ENCODE data around the gene RALY. TPM values are rescaled to one million over a fixed set of nuclear protein-coding genes. Genes with fewer than 3 reads are reported as not detected.

Gene RALY
- total RNA-seq, 1 donor from 2014 or later: 78.5 TPM

DNA sequence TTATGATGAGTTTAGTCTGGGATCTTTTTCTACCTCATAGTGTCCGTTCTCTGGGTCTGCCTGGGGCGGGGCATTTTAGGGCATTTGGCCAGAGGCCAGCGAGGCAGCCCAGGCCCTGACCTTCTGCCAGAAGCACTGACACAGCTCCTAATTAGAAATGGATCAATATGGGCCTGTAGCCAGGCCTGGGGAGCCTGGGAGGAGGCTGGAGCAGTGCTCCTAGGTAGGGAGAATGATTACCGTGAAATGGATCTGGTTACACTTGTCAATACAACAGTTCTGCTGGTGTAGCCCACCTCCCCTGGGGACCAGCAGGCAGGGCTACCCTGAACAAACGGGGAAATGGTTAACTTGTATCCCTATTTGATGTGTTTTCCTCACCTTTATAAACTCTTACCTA lies 23.0 kb downstream of the RALY start:
- H3K4me1 ChIP-seq: peaks cover 9 to 63% of the 10 kb centered on the region in 2 donors
- no peaks in the 10 kb centered on the region for H3K27me3 ChIP-seq

GRCh38 chr20:34017610-34018009 lies 23.9 kb downstream of the RALY start:
- DNase-seq (ENCODE audit: low spot score in 2 of 2): no peak
- H3K27me3 ChIP-seq: no peaks in the 10 kb centered on the region
- no peaks in the 10 kb centered on the region for H3K36me3 ChIP-seq
- no peak for TF ChIP-seq CTCF (IDR thresholded peaks at IDR 0.05)
- peaks cover 9 to 62% of the 10 kb centered on the region in 2 donors for H3K4me1 ChIP-seq
- no peak overlapping the region for H3K27ac ChIP-seq
- intact Hi-C loops (cut with DNase I): no loop called here
- H3K9me3 ChIP-seq: no peaks in the 10 kb centered on the region
- H3K4me3 ChIP-seq: no peak overlapping the region

More for the DNA sequence above, 23.0 kb downstream of the RALY start:
- TF ChIP-seq CTCF (IDR thresholded peaks at IDR 0.05): no peak
- H3K27ac ChIP-seq: peak overlapping the region; percentile 39 to 63
- intact Hi-C loops (cut with DNase I): no loop called here
- no peaks in the 10 kb centered on the region for H3K36me3 ChIP-seq
- DNase-seq (ENCODE audit: low spot score in 2 of 2): no peak
- no peaks in the 10 kb centered on the region for H3K9me3 ChIP-seq
- H3K4me3 ChIP-seq: no peak overlapping the region

GRCh38 chr20:34018166-34018565 lies 24.5 kb downstream of the RALY start:
- Histone ChIP-seq H3K4me3 (no peak overlapping the region), H3K27ac (no peak overlapping the region), H3K27me3 (no peaks in the 10 kb centered on the region), H3K4me1 (peaks cover 9 to 62% of the 10 kb centered on the region in 2 donors), H3K9me3 (no peaks in the 10 kb centered on the region), H3K36me3 (no peaks in the 10 kb centered on the region)
- no peak for TF ChIP-seq CTCF (IDR thresholded peaks at IDR 0.05)
- intact Hi-C loops (cut with DNase I): no loop called here
- DNase-seq (ENCODE audit: low spot score in 2 of 2): no peak

DNA sequence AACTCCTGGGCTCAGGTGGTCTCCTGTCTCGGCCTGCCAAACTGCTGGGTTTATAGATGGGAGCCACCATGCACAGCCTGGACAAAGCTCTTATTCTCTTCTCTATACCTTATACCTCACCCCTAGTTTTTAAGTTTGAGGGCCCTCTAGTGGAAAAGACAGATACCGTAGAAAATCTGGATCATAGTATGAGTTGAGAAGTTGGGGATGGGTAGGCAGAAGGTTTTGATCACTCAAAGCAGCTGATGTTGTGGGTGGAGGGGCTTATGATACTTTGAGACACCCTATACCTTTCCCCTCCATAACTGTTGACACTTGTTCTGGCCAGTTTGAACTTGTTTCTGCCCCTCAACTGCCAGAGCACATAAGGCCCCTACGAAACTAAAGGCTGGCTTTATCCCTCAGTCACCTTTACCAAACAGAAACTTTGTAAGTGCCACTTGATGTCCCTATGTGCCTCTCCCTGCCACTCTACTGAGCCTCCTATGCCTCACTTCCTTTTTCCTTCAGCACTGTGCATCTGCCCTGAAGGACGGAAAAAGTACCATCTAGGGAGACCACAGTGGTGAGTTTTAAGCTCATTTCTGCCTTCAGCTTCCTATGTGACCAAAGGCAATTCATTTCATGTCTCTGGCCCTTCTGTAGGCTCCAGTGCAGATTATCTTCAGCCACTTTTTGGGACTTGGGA lies 28.6 kb downstream of the RALY start:
- Histone ChIP-seq H3K27me3 (no peaks in the 10 kb centered on the region), H3K4me3 (no peak overlapping the region), H3K36me3 (no peaks in the 10 kb centered on the region), H3K4me1 (peaks cover 21 to 48% of the 10 kb centered on the region in 2 donors), H3K27ac (no peak overlapping the region), H3K9me3 (no peaks in the 10 kb centered on the region)
- no peak for TF ChIP-seq CTCF (IDR thresholded peaks at IDR 0.05)
- no peak for DNase-seq (ENCODE audit: low spot score in 2 of 2)
- intact Hi-C loops (cut with DNase I): no loop called here

- intact Hi-C loops (cut with DNase I): no loop called here
- Histone ChIP-seq H3K36me3 (no peaks in the 10 kb centered on the region), H3K27ac (no peak overlapping the region), H3K9me3 (no peaks in the 10 kb centered on the region), H3K4me1 (peaks cover 21 to 42% of the 10 kb centered on the region in 2 donors), H3K27me3 (no peaks in the 10 kb centered on the region), H3K4me3 (no peak overlapping the region)
- TF ChIP-seq CTCF (IDR thresholded peaks at IDR 0.05): no peak
- DNase-seq (ENCODE audit: low spot score in 2 of 2): no peak
Measured at GRCh38 chr20:34022839-34023234, 29.1 kb downstream of the RALY start.
